A549 (cell line): ENCODE results near the gene FOXI2.

ENCODE experiments used
- CHD2 ChIP-seq: fragments of 150-350 bp; IDR thresholded peaks from 2 replicates; pipeline ENCODE4 v1.6.1; 2014; ENCODE audit warnings: low read length; ENCODE audit not compliant: partially characterized antibody
- CTCF ChIP-seq: fragments of >200 bp; sonication (Bioruptor Twin); formaldehyde crosslinking; IDR thresholded peaks from 3 replicates; pipeline ENCODE4 v1.5.1; 2016
- HMGXB4 ChIP-seq: fragments of 250-450 bp; sonication (Bioruptor Pico); IDR thresholded peaks from 2 replicates; pipeline ENCODE4 v1.5.0; 2021; ENCODE audit warnings: mild to moderate bottlenecking, moderate library complexity, borderline replicate concordance
- MAX ChIP-seq: IDR thresholded peaks from 2 replicates; pipeline ENCODE4 v1.6.1; 2012
- PHF8 ChIP-seq: fragments of 200-600 bp; sonication (generic); IDR thresholded peaks from 2 replicates; pipeline ENCODE4 v1.6.1; 2016; ENCODE audit warnings: low read depth, mild to moderate bottlenecking, antibody characterized with exemption, moderate library complexity, borderline replicate concordance
- POLR2A ChIP-seq: IDR thresholded peaks from 2 replicates; pipeline ENCODE4 v1.6.1; 2012; ENCODE audit warnings: mild to moderate bottlenecking, low read length
- RAD21 ChIP-seq, 2 experiments: fragments of >200 bp in 1 of 2; sonication (Bioruptor Twin) in 1 of 2; formaldehyde crosslinking in 1 of 2; IDR thresholded peaks in 1 of 2; conservative IDR thresholded peaks in 1 of 2; 2 replicates in 1 of 2; 3 replicates in 1 of 2; pipeline ENCODE4 v1.6.1; 2012 to 2018; ENCODE audit warnings: inconsistent platforms in 1 of 2
- REST ChIP-seq: fragments of 200-600 bp; sonication (generic); IDR thresholded peaks from 2 replicates; pipeline ENCODE4 v1.6.1; 2016; ENCODE audit warnings: antibody characterized with exemption, mild to moderate bottlenecking, moderate library complexity
- SMC3 ChIP-seq: fragments of >200 bp; sonication (Bioruptor Twin); formaldehyde crosslinking; IDR thresholded peaks from 3 replicates; pipeline ENCODE4 v1.6.1; 2018; ENCODE audit warnings: inconsistent platforms
- SREBF2 ChIP-seq: fragments of 450-650 bp; IDR thresholded peaks from 2 replicates; pipeline ENCODE4 v1.6.1; 2014; ENCODE audit warnings: mild to moderate bottlenecking, moderate library complexity
- TP53 ChIP-seq: fragments of 250-450 bp; sonication (Bioruptor Pico); IDR thresholded peaks from 2 replicates; pipeline ENCODE4 v1.5.0; 2021; ENCODE audit warnings: mild to moderate bottlenecking, moderate library complexity
- USF2 ChIP-seq: fragments of 450-650 bp; IDR thresholded peaks from 2 replicates; pipeline ENCODE4 v1.6.1; 2014; ENCODE audit warnings: antibody characterized with exemption

GRCh38 chr10:127781412-127781811 is 44.4 kb downstream of the FOXI2 start:
- no peak for TF ChIP-seq USF2
- TF ChIP-seq SREBF2, result no peak
- TF ChIP-seq REST, result no peak
- no peak for TF ChIP-seq CTCF
- no peak for TF ChIP-seq POLR2A
- TF ChIP-seq TP53 (CRISPR knock-in tag), result no peak
- no peak for TF ChIP-seq HMGXB4 (CRISPR knock-in tag)
- TF ChIP-seq MAX, result no peak
- no peak for TF ChIP-seq RAD21 (conservative IDR thresholded peaks at IDR 0.05 in 1 of 2, IDR thresholded peaks at IDR 0.05 in 1 of 2)
- TF ChIP-seq SMC3, result no peak
- no peak for TF ChIP-seq PHF8
- TF ChIP-seq CHD2, result no peak
